AG08395 (cell line): ENCODE data around the gene ADCY5.
"Not testable (repeated sequence)": the region's sequence is repeated elsewhere in the genome, so short reads cannot be mapped to it uniquely, and the experiment has no call there.

Experiments
- DNase-seq: peaks from one replicate; pipeline ENCODE4 v3.0.0; 2012; ENCODE audit warnings: mixed read lengths, low spot score

ADCY5 gene

GRCh38 chr3:123258359-123258758 is 190.5 kb downstream of the ADCY5 start:
- no peak for DNase-seq

GRCh38 chr3:123256256-123256655 is 192.6 kb downstream of the ADCY5 start:
- DNase-seq, result no peak

GRCh38 chr3:123246866-123247265 is 202.0 kb downstream of the ADCY5 start:
- no peak for DNase-seq

- no peak for DNase-seq
Observed at GRCh38 chr3:123244128-123244527, 204.8 kb downstream of the ADCY5 start.

- DNase-seq, result no peak
Observed at GRCh38 chr3:123239756-123240155, 209.1 kb downstream of the ADCY5 start.

GRCh38 chr3:123239186-123239585 is 209.7 kb downstream of the ADCY5 start:
- DNase-seq, result not testable (repeated sequence)

- DNase-seq, result no peak
Observed at GRCh38 chr3:123236902-123237301, 212.0 kb downstream of the ADCY5 start.
